Measurements from ENCODE around the gene TNFRSF13B.

GRCh38 chr17:16911141-16911937, 60.6 kb downstream of the TNFRSF13B start:
- TF ChIP-seq CTCF (conservative IDR thresholded peaks at IDR 0.05 in 1 of 2, IDR thresholded peaks at IDR 0.05 in 1 of 2; ENCODE audit: low read depth in 1 of 2, low read length in 2 of 2) (no peak), EZH2 (IDR thresholded peaks at IDR 0.05; ENCODE audit: low read length, missing control alignments) (no peak)
